Testis (tissue), 2 donors: Measurements from ENCODE around the gene ARID5B.

Experiments used
- CTCF ChIP-seq, 3 experiments: fragments of 450-650 bp in 2 of 3; fragments of 200-600 bp in 1 of 3; sonication (generic) in 1 of 3; IDR thresholded peaks; one replicate each; pipeline ENCODE4 v1.5.1; 2016 to 2019; ENCODE audit warnings: antibody characterized with exemption in 3 of 3, mild to moderate bottlenecking in 2 of 3, moderate library complexity in 1 of 3
- POLR2A ChIP-seq: fragments of 450-650 bp; IDR thresholded peaks from one replicate; pipeline ENCODE4 v1.6.1; 2017; ENCODE audit warnings: antibody characterized with exemption, mild to moderate bottlenecking, moderate library complexity

GRCh38 chr10:62025134-62025794 lies 123.8 kb downstream of the ARID5B start:
- TF ChIP-seq CTCF (IDR thresholded peaks at IDR 0.05) (no peak), POLR2A (no peak)
